Gastroesophageal sphincter (tissue), 2 donors: ENCODE results near the gene KRT23.

Experiments used
- POLR2A ChIP-seq, 2 donors: fragments of 450-650 bp; IDR thresholded peaks; one replicate each; pipeline ENCODE4 v1.6.1; 2017; ENCODE audit warnings: antibody characterized with exemption in 2 of 2, mild to moderate bottlenecking in 2 of 2, moderate library complexity in 1 of 2
- POLR2AphosphoS5 ChIP-seq: sonication (generic); formaldehyde crosslinking; IDR thresholded peaks from one replicate; pipeline ENCODE4 v1.6.1; 2017; ENCODE audit warnings: antibody characterized with exemption

GRCh38 chr17:40951011-40951622 is 13.7 kb upstream of the KRT23 start:
- no peak for TF ChIP-seq POLR2A (IDR thresholded peaks at IDR 0.05)
- no peak for TF ChIP-seq POLR2AphosphoS5
